Epithelial cell of proximal tubule (primary cell): ENCODE data around the gene ZNRD2. TPM values are rescaled to one million over a fixed set of nuclear protein-coding genes. Genes with fewer than 3 reads are reported as not detected.

Source experiments
- DNase-seq: peaks from one replicate; pipeline ENCODE4 v3.0.0-alpha.2; 2011; ENCODE audit warnings: low read depth
- H3K4me3 ChIP-seq: 2 replicates; pipeline ENCODE4 v1.5.1; 2011; ENCODE audit warnings: low read depth, mild to moderate bottlenecking, low read length
- total RNA-seq: library from RNA; depleted of rRNA; stranded (reverse); fragments of >200 nt; gene quantifications from 2 replicates; pipeline ENCODE4 v1.2.3, GENCODE V29; 2015
- TF ChIP-seq, protein P1 (sequence below): conservative IDR thresholded peaks from 2 replicates; pipeline ENCODE4 v1.5.1; 2012; ENCODE audit warnings: low read depth, mild to moderate bottlenecking, low read length

The ZNRD2 gene
- total RNA-seq, 1 donor from 2014 or later: 72.0 TPM

GRCh38 chr11:65558930-65559509, 11.3 kb upstream of the ZNRD2 start:
- peak overlapping the region; percentile 28 for H3K4me3 ChIP-seq
- no peak for DNase-seq
- TF ChIP-seq, protein P1, sequence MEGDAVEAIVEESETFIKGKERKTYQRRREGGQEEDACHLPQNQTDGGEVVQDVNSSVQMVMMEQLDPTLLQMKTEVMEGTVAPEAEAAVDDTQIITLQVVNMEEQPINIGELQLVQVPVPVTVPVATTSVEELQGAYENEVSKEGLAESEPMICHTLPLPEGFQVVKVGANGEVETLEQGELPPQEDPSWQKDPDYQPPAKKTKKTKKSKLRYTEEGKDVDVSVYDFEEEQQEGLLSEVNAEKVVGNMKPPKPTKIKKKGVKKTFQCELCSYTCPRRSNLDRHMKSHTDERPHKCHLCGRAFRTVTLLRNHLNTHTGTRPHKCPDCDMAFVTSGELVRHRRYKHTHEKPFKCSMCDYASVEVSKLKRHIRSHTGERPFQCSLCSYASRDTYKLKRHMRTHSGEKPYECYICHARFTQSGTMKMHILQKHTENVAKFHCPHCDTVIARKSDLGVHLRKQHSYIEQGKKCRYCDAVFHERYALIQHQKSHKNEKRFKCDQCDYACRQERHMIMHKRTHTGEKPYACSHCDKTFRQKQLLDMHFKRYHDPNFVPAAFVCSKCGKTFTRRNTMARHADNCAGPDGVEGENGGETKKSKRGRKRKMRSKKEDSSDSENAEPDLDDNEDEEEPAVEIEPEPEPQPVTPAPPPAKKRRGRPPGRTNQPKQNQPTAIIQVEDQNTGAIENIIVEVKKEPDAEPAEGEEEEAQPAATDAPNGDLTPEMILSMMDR: no peak

- TF ChIP-seq, protein P1: no peak
- DNase-seq: no peak
- H3K4me3 ChIP-seq: no peak overlapping the region
These were observed 10.7 kb upstream of the ZNRD2 start for GRCh38 chr11:65559535-65559934.

DNA sequence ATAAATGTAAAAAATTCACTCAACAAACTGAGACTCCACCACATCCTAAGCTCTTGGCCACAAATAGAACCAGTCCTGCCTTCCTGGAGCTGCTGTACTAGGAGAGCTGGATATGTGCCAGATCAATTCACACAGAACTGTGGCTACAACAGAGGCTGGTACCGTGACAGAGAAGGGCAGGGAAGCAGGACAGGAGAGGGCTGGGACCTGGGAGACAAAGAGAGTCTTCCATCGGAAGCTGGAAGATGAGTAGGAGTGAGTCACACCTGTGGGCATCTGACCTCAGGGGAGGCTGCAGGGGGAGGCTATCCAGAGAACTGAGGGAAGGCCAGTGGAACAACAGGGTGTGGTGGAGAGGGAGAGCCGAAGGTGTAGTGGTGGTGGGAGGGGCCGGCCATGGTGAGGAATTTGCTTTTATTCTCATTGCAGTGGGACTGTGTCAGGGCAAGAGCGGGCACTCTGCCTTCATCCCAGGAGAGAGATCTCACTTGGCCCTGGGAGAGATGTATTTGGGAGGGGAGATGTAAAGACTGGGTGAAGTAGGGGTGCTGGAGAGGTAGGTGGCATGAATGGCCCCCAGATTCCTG, 10.2 kb upstream of the ZNRD2 start:
- TF ChIP-seq, protein P1: no peak
- H3K4me3 ChIP-seq: no peak overlapping the region
- no peak for DNase-seq

- no peak overlapping the region for H3K4me3 ChIP-seq
- no peak for DNase-seq
- TF ChIP-seq, protein P1: no peak
These were observed 9.5 kb upstream of the ZNRD2 start for GRCh38 chr11:65560555-65561418.

- no peak for DNase-seq
- TF ChIP-seq, protein P1: no peak
These were observed 8.3 kb upstream of the ZNRD2 start for GRCh38 chr11:65562020-65562419.

GRCh38 chr11:65562788-65563187, 7.5 kb upstream of the ZNRD2 start:
- no peak for DNase-seq
- H3K4me3 ChIP-seq: no peak overlapping the region
- TF ChIP-seq, protein P1: no peak

More at GRCh38 chr11:65562020-65562419, 8.3 kb upstream of the ZNRD2 start:
- H3K4me3 ChIP-seq: no peak overlapping the region
